Activated naive CD8-positive, alpha-beta T cell treated with anti-CD3 and anti-CD28 coated beads, Interleukin-2, amount 50 U/mL, for 24 hours (primary cell): Measurements from ENCODE around the gene CRYBB1.

ENCODE experiments used
- ATAC-seq: fragments of 150-1000 bp; cut with Tn5 transposase; one replicate; pipeline ENCODE4 v1.10.0; 2021
- DNase-seq: peaks from one replicate; pipeline ENCODE4 v3.0.0; 2021
- H3K27ac Mint-ChIP-seq: one replicate; pipeline ENCODE4 v1.8.0; 2021; ENCODE audit warnings: mild to moderate bottlenecking, mixed read lengths
- H3K27me3 Mint-ChIP-seq: one replicate; pipeline ENCODE4 v1.8.0; 2021; ENCODE audit warnings: mixed read lengths
- H3K36me3 Mint-ChIP-seq: one replicate; pipeline ENCODE4 v1.8.0; 2021; ENCODE audit warnings: low read depth, mixed read lengths
- H3K4me1 Mint-ChIP-seq: one replicate; pipeline ENCODE4 v1.8.0; 2021; ENCODE audit warnings: mixed read lengths
- H3K4me3 Mint-ChIP-seq: one replicate; pipeline ENCODE4 v1.8.0; 2021; ENCODE audit warnings: mild to moderate bottlenecking, moderate library complexity, mixed read lengths
- H3K9me3 Mint-ChIP-seq: one replicate; pipeline ENCODE4 v1.8.0; 2021; ENCODE audit warnings: mixed read lengths

Gene CRYBB1

DNA sequence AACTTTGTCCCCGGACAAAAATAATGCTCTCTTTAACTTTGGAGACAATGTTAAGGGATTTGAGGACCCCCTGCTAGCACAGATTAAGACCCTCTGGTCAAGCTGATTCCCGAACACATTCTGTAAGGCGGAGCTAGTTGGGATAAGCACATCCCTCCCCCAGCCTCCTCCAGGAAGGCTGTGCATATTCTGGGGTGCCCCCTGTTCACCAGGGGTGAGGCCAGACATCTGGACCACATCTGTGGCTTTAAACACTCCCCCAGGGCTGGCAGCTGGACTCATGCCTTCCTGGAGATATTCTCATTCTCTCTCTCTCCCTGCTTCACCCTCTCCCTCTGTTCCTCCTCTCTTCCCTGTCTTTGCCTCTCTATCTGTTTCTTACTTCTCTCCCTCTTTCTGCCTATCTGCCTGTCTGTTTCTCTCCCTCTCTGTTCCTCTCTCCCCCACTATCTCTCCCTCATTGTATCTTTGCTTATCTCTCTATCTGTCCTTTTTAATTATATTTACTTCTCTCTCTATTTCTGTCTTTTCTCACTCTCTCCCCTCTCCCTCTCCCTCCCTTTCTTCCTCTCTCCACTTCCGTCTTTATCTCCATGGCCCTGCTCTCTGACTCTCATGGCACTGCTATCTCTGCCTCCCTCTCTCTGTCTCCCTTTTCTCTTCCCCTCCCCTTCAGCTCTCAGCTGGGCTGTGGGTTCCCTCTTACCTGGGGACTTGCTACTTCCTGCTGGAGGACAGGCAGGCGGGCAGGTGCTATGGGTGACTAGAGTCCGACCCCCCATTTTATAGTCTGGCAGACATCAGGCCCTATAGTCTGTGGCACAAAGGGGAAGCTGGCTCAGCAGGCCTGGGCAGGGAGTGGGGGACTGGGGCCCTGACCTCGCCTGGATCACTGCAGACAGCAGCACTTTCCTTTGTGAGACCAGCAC is at the start of gene CRYBB1:
Gene CRYBB1 (minus strand): TSS at position 757 of the 929 bp plus-strand sequence. CDS start 1,708 bp downstream, outside the sequence.
- ATAC-seq (no peak), DNase-seq (no peak)
- H3K27me3 Mint-ChIP-seq = no peaks in the 10 kb centered on the region
- H3K27ac Mint-ChIP-seq = no peak within 1 kb of the TSS
- H3K4me1 Mint-ChIP-seq = peaks cover 9% of the 10 kb centered on the region
- no peaks in the 10 kb centered on the region for H3K36me3 Mint-ChIP-seq
- no peaks in the 10 kb centered on the region for H3K9me3 Mint-ChIP-seq
- H3K4me3 Mint-ChIP-seq = no peak within 1 kb of the TSS

DNA sequence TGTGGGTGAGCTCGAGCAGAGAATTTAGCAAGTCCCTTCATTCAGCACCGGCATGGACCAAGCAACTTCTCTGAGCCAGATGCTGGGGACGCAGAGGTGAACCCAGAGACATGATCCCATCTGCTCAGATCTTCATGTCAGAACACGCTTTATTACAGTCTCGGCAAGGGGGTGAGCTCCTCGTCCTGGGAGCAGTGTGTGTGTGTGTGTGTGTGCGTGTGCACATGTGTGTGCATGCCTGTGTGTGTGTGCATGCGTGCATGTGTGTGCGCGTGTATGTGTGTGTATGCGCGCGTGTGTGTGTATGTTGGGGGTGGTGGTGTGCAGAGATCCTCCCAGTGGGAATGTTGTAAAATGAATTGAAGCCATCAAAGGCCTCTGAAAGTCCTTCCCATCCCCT is 49.3 kb upstream of the CRYBB1 start:
- Mint-ChIP-seq H3K36me3 (no peaks in the 10 kb centered on the region), H3K4me3 (no peak overlapping the region), H3K4me1 (peaks cover 64% of the 10 kb centered on the region), H3K9me3 (no peaks in the 10 kb centered on the region), H3K27me3 (no peaks in the 10 kb centered on the region), H3K27ac (no peak overlapping the region)
- ATAC-seq = no peak
- no peak for DNase-seq

DNA sequence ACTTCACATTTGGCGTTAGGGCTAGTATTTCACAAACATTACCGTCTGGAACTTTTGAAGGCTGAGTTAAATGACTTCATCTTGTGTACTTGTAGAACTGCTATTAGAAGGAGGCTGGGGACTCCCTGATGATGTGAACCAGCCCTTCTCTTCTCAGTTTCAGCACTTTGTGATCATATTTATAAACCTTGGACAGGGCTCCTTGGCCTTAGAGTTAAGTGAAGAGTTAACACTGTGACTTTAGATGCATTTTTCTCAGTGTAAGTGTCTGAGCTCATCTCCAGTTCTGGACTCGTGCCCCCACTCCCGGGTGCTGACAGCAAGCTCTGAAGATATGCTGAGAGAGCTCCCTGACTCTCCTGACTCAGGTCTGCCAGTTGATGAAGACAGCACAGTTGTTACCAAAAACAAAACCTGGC is 48.0 kb upstream of the CRYBB1 start:
- Mint-ChIP-seq H3K9me3 (no peaks in the 10 kb centered on the region), H3K36me3 (no peaks in the 10 kb centered on the region), H3K4me1 (peaks cover 57% of the 10 kb centered on the region), H3K27ac (peak overlapping the region; percentile 44), H3K4me3 (peak overlapping the region; percentile 62), H3K27me3 (no peaks in the 10 kb centered on the region)
- ATAC-seq (peak; percentile 2), DNase-seq (no peak)

DNA sequence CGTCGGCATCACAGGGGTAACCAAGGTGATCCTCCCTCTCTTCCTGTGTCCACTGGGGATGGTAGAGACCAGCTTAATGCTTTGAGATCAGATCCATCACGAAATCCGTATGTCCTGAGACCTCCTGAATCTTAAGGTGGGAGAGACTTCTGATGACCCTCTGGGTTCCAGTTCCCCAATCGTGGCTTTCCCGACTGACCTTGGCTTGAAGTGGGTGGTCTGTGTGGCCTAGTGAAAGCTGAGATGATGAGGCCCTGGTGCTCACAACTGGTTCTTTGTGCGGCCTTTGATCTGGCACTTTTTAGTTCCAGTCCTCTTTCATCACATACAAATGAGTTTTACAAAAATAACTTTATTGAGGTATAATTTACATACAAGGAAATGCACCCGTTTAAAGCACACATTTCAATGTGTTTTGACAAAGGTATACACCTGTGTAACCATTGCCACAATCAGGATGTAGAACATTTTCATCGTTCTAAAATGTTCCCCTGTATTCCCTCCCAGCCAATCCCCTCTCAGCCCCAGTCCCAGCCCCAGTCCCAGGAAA is 45.6 kb upstream of the CRYBB1 start:
- peaks cover 52% of the 10 kb centered on the region for H3K4me1 Mint-ChIP-seq
- H3K27ac Mint-ChIP-seq = no peak overlapping the region
- no peak overlapping the region for H3K4me3 Mint-ChIP-seq
- no peaks in the 10 kb centered on the region for H3K9me3 Mint-ChIP-seq
- H3K36me3 Mint-ChIP-seq = no peaks in the 10 kb centered on the region
- no peaks in the 10 kb centered on the region for H3K27me3 Mint-ChIP-seq
- ATAC-seq (no peak), DNase-seq (no peak)

DNA sequence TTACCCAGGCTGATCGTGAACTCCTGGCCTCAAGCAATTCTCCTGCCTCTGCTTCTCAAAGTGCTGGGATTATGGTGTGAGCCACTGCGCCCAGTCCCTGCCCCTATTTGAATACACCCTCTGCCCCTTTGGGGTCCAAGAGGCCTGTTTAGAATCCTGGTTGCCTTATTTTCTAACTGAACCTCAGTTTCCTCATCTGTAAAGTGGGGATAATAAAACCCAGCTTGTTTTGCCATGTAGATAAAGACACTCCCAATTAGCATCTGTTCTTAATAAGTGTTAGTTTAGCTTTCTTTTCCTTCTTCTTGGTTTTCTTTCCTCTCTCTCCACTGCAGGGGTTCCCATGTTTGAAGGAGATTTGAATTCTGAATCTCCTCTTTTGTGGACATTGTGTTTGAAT is 44.3 kb upstream of the CRYBB1 start:
- H3K36me3 Mint-ChIP-seq = no peaks in the 10 kb centered on the region
- no peak overlapping the region for H3K27ac Mint-ChIP-seq
- no peaks in the 10 kb centered on the region for H3K9me3 Mint-ChIP-seq
- DNase-seq = no peak
- H3K27me3 Mint-ChIP-seq = peaks cover 8% of the 10 kb centered on the region
- ATAC-seq = no peak
- peaks cover 58% of the 10 kb centered on the region for H3K4me1 Mint-ChIP-seq
- no peak overlapping the region for H3K4me3 Mint-ChIP-seq

DNA sequence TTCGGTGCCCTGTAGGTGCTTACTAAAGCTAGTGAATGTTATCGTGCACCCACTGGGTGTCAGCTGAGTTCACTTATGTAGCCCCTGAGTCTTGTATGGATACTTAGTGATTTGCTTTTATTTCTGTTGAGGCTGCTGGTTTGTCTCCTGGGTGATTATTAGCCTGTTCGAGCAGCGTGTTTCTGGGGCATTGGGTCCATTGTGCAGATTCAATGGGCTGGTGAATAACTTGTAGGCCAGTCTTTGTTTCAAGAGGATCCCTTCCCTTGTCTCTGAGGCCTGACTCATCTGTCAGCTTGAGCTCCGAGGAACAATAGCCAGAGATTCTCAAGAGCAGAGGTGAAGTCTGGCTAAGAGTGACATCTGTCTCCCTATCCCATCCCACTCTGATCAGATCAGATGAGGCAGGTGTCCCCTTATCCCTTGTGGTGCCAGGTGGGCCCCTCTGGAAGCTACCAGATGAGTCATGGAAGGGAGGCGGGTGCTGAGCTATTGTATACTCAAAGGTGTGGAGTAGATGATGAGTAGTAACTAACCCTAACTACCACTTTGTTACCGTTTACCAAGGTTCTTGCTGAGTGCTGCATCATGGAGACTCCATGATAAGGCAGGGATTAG is 43.2 kb upstream of the CRYBB1 start:
- Mint-ChIP-seq H3K36me3 (no peaks in the 10 kb centered on the region), H3K27ac (no peak overlapping the region)

DNA sequence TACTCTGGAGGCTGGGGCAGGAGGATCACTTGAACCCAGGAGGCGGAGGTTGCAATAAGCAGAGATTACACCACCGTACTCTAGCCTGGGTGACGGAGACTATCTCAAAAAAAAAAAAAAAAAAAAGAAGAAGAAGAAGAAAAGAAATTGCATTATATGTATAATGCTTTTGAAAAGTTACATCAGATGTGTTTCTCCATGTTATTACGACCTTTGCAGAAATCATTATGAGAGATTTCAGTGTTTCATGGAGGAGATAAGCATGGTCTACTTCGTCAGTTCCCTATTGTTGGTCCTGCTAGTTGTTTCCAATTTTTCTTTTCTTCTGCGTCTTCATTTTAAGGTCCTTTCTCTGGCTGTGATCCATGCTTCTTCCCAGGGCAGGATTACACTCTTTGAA is 42.5 kb upstream of the CRYBB1 start:
- H3K4me3 Mint-ChIP-seq = no peak overlapping the region
- peaks cover 48% of the 10 kb centered on the region for H3K4me1 Mint-ChIP-seq
- H3K27me3 Mint-ChIP-seq = peaks cover 14% of the 10 kb centered on the region
- H3K36me3 Mint-ChIP-seq = no peaks in the 10 kb centered on the region
- H3K27ac Mint-ChIP-seq = no peak overlapping the region
- H3K9me3 Mint-ChIP-seq = no peaks in the 10 kb centered on the region
- ATAC-seq = no peak
- no peak for DNase-seq

More for the DNA sequence above, 43.2 kb upstream of the CRYBB1 start:
- ATAC-seq = no peak
- H3K4me1 Mint-ChIP-seq = peaks cover 55% of the 10 kb centered on the region
- DNase-seq = no peak
- H3K9me3 Mint-ChIP-seq = no peaks in the 10 kb centered on the region
- no peak overlapping the region for H3K4me3 Mint-ChIP-seq
- peaks cover 12% of the 10 kb centered on the region for H3K27me3 Mint-ChIP-seq

DNA sequence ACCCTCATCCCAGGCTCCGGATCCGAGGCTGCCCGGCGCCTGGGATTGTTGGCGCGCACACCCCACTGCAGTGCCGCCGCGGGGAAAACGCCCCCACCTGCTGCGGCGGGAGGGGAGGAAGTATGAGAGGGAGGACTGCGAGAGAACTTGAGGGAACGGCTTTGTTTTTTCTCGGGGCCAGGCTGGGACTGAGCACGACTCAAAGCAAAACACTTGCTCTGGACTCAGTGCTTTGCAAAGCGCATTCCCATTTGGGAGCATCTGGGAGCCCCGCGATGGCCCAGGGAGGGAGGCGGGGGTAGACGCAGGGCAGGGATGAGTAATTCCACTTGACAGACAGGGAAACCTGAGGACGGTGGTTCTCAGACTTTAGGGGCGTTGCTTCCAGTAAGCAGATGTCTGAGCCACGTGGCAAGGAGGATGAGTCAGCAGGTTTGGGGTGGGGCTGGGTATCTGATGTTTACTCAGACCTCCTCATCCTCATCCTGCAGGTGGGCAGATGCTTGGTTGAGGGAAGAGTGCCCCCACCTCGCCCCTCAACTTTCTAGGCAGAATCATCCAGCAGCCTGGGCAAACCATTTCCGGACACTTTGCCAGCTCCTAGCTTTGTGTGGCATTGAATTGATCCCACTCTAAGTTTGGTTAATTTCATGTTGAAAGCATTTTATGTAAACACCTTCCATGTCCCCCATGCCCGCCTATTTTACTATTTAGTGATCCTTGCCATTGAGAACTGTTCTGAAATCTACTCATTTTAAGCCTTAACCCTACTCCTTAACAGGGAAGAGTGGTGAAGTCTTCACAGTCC is 41.0 kb upstream of the CRYBB1 start:
- Mint-ChIP-seq H3K36me3 (no peaks in the 10 kb centered on the region), H3K4me1 (peaks cover 33% of the 10 kb centered on the region), H3K27me3 (peaks cover 14% of the 10 kb centered on the region), H3K4me3 (peak overlapping the region; percentile 84), H3K9me3 (no peaks in the 10 kb centered on the region), H3K27ac (peak overlapping the region; percentile 72)
- DNase-seq (peak; percentile 81), ATAC-seq (peak; percentile 90)

DNA sequence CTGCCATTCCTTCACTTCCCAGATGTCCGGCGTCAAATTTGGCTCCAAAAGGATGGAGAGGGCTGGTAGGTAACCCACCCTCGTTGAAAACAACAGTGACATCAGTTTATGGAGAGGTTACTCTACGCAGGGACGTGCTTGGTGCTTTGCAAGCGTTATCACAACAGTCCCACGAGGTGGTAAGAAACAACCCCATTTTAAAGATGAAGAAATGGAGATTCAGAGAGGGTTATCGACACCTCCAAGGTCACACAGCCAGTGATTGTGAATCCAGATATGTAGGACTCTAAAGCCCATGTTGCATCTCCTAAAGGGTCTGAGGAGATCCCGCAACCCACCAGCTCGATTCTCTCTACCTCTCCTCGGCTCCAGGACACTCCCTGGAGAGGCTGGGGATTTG is 40.3 kb upstream of the CRYBB1 start:
- no peaks in the 10 kb centered on the region for H3K9me3 Mint-ChIP-seq
- DNase-seq (no peak), ATAC-seq (peak; percentile 26)
- peaks cover 14% of the 10 kb centered on the region for H3K27me3 Mint-ChIP-seq
- H3K4me1 Mint-ChIP-seq = peaks cover 30% of the 10 kb centered on the region
- H3K36me3 Mint-ChIP-seq = no peaks in the 10 kb centered on the region
- H3K27ac Mint-ChIP-seq = peak overlapping the region; percentile 65
- peak overlapping the region; percentile 84 for H3K4me3 Mint-ChIP-seq

DNA sequence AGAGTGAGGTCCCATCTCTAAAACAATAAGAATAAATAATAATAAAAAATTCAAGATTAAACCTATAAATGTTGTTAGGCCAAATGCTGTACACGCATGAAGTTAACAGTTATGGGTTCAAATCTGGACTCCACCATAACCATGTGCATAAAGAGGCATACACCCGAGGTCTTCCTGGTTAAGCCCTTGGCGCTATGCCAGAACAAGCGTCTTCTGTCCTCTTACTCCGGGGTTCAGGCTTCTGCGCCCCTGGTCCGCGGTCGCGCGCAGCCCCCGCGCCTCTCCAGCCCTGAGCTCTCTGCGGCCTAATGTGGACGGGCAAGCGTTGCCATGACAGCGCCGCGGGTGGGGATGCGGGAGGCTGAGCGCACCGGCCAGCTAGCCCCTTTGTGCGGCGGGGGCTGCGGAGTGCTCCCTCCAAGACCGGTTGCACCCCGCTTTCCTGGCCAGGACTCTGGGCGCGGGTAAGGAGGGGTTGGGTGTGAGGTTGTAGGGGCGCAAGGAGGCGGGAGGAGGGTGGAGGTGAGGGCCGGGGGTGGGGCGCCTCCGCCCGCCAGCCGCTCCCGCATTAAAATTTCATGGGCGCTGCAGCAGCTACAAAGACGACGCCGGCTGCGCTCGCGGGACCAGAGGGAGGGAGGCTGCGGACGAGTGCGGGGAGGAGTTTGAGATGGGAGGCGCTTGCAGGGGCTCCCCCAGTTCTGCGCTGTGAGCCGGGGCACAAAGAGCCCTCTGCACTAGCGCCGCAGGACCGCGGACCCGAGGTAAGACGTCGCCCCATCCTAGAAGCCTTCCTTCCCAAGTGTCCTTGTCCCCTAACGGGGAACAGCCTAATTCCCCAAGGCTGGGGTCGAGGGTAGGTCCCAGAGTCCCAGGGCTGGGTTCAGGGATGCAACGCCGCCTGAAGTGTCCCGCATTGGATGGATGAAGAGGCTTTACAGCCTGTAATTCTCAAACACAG is 39.3 kb upstream of the CRYBB1 start, which contains the start of gene MIAT:
Gene MIAT (plus strand): TSS at position 698 of the 961 bp plus-strand sequence.
- peaks cover 14% of the 10 kb centered on the region for H3K27me3 Mint-ChIP-seq
- peak; percentile 73 for DNase-seq
- peaks cover 30% of the 10 kb centered on the region for H3K4me1 Mint-ChIP-seq
- peak; percentile 64 for ATAC-seq
- H3K36me3 Mint-ChIP-seq = no peaks in the 10 kb centered on the region
- no peaks in the 10 kb centered on the region for H3K9me3 Mint-ChIP-seq
- H3K27ac Mint-ChIP-seq = peak within 1 kb of the TSS; percentile 73
- peak within 1 kb of the TSS; percentile 84 for H3K4me3 Mint-ChIP-seq

DNA sequence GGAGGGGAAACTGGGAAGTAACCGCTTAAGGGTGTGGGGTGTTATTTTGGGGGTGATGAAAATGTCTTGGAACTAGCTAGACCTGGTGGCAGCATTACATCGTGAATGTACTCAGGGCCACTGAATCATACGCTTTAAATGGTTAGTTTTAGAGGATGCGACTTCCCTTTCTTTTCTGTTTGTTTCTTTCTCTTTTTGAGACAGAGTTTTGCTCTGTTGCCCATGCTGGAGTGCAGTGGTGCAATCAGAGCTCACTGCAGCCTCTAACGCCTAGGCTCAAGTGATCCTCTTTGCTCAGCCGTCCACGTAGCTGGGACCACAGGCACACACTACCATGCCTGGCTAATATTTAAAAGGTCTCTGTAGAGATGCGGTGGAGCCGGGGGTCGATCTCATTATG is 34.0 kb upstream of the CRYBB1 start:
- ATAC-seq (no peak), DNase-seq (no peak)
- Mint-ChIP-seq H3K36me3 (no peaks in the 10 kb centered on the region), H3K4me3 (no peak overlapping the region), H3K4me1 (peaks cover 41% of the 10 kb centered on the region), H3K9me3 (no peaks in the 10 kb centered on the region), H3K27me3 (peaks cover 4% of the 10 kb centered on the region), H3K27ac (no peak overlapping the region)

DNA sequence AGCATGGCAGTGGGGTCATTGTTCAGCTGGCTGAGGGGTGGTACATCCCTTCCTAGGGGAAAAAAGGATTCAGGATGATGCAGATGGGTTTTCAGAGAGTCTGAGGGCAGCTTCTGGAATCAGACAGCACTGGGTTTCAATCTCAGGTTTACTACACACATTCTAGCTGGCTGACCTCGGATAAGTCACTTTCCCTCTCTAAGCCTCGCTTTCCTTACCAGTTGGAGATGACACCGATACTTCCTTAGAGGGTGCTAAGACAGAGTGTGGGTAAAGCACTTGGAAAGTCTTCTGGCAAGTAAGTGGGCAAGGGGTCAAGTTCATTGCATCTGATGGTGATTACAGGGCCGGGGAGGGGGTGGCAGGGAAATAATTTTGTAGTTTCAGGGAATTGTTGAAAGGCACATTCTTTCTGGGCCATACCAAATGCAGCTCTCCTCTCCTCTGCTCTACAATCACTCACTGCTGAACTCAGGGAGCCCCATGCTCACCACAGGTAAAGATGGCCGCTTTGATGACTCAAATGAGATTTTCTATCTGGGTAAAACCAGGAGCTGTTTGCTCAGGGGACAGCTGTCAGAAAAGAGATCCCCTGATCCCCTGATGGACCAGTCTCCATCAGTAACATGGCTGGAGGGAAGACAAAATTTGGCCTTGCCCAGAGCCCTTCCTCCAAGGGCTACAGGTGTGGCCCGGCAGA is 33.0 kb upstream of the CRYBB1 start:
- Mint-ChIP-seq H3K36me3 (no peaks in the 10 kb centered on the region), H3K4me1 (peaks cover 45% of the 10 kb centered on the region), H3K27ac (no peak overlapping the region), H3K27me3 (peaks cover under 1% of the 10 kb centered on the region), H3K9me3 (no peaks in the 10 kb centered on the region), H3K4me3 (no peak overlapping the region)
- DNase-seq = no peak
- ATAC-seq = peak; percentile 50
